ENCODE data around the gene RXFP3.

- TF ChIP-seq POLR2A (IDR thresholded peaks at IDR 0.05) (no peak), CTCF (IDR thresholded peaks at IDR 0.05) (no peak)
Observed at GRCh38 chr5:33903118-33903517, 33.1 kb upstream of the RXFP3 start.

All from Peyer's patch (tissue), 4 donors.